ENCODE data around the gene SHISA7.
"Not testable (repeated sequence)": the region's sequence is repeated elsewhere in the genome, so short reads cannot be mapped to it uniquely, and the experiment has no call there.

The SHISA7 gene

DNA sequence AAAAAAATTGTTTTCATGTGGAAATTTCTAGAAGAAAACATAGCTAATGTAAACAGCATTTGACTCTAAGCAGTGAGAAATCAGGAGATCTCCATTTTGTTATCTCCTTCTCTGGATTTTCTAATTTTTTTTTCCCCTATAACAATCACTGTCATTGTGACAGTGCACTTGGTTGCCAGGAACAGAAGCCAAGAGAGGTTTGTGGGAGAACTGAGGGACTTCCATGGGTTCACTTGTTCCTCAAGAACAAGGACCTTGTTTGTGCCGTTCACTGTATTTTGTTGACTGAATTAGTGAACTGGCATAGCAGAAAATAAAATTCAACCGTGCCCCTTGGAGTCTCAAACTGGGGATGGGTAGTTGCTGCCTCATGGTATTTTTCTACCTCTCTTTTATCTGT lies 17.1 kb downstream of the SHISA7 start:
- no peak overlapping the region for H3K4me3 Mint-ChIP-seq
- peaks cover 12% of the 10 kb centered on the region for H3K4me1 Mint-ChIP-seq
- H3K36me3 Mint-ChIP-seq = peaks cover 2% of the 10 kb centered on the region
- H3K27me3 Mint-ChIP-seq = peaks cover 5% of the 10 kb centered on the region
- no peak overlapping the region for H3K27ac Mint-ChIP-seq
- no peaks in the 10 kb centered on the region for H3K9me3 Mint-ChIP-seq

DNA sequence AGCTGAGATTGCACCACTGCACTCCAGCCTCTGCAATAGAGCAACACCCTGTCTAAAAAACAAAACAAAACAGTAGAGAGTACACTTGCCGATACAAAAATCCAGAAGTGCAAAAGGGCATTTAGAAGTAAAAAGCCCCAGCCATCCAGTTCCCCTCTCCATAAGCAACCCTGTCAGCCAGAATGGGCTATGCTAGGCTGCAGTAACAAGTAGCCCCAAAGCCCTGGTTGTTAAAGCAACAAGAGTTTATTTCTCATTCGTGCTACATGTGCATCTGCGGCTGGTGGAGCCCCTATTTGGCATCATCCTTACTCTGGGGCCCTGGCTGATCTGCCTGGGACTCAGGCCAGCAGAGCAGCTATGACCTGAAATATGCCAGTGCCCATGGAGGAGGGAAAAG lies 18.6 kb downstream of the SHISA7 start:
- peaks cover 23% of the 10 kb centered on the region for H3K4me1 Mint-ChIP-seq
- no peak overlapping the region for H3K27ac Mint-ChIP-seq
- peaks cover 2% of the 10 kb centered on the region for H3K36me3 Mint-ChIP-seq
- H3K27me3 Mint-ChIP-seq = no peaks in the 10 kb centered on the region
- H3K4me3 Mint-ChIP-seq = no peak overlapping the region
- no peaks in the 10 kb centered on the region for H3K9me3 Mint-ChIP-seq

GRCh38 chr19:55423225-55424005 lies 19.7 kb downstream of the SHISA7 start:
- Mint-ChIP-seq H3K36me3 (peaks cover 2% of the 10 kb centered on the region), H3K27me3 (no peaks in the 10 kb centered on the region), H3K4me3 (no peak overlapping the region), H3K4me1 (peaks cover 23% of the 10 kb centered on the region), H3K9me3 (no peaks in the 10 kb centered on the region), H3K27ac (no peak overlapping the region)

DNA sequence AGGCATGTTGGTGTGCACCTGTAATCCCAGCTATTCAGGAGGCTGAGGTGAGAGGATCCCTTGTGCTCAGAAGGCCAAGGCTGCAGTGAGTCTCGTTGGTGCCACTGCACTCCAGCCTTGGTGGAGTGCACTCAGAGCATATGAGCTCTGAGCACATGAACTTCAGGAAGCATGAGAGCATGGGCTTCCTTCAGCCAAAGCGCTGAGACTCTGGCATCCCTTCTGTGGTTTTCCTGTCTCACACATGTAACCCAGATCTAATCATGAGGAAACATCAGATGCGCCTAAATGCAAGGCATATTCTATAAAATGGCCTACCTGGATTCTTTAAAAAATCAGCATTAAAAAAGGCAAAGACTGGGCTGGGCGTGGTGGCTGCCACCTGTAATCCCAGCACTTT lies 21.8 kb downstream of the SHISA7 start:
- not testable (repeated sequence) for H3K27me3 Mint-ChIP-seq, H3K27ac Mint-ChIP-seq, H3K9me3 Mint-ChIP-seq, H3K36me3 Mint-ChIP-seq
- Mint-ChIP-seq H3K4me3 (peak overlapping the region; percentile 30), H3K4me1 (peaks cover 28% of the 10 kb centered on the region)

- peaks cover under 1% of the 10 kb centered on the region for H3K36me3 Mint-ChIP-seq
- no peaks in the 10 kb centered on the region for H3K27me3 Mint-ChIP-seq
- no peak overlapping the region for H3K4me3 Mint-ChIP-seq
- H3K27ac Mint-ChIP-seq = no peak overlapping the region
- peaks cover 28% of the 10 kb centered on the region for H3K4me1 Mint-ChIP-seq
- no peaks in the 10 kb centered on the region for H3K9me3 Mint-ChIP-seq
These were observed 23.4 kb downstream of the SHISA7 start for GRCh38 chr19:55419624-55420236.

GRCh38 chr19:55419103-55419502 lies 24.0 kb downstream of the SHISA7 start:
- Mint-ChIP-seq H3K4me3 (no peak overlapping the region), H3K4me1 (peaks cover 28% of the 10 kb centered on the region), H3K27ac (no peak overlapping the region), H3K36me3 (no peaks in the 10 kb centered on the region), H3K9me3 (no peaks in the 10 kb centered on the region), H3K27me3 (no peaks in the 10 kb centered on the region)

- no peaks in the 10 kb centered on the region for H3K27me3 Mint-ChIP-seq
- H3K9me3 Mint-ChIP-seq = no peaks in the 10 kb centered on the region
- no peak overlapping the region for H3K27ac Mint-ChIP-seq
- H3K4me3 Mint-ChIP-seq = no peak overlapping the region
- peaks cover 24% of the 10 kb centered on the region for H3K4me1 Mint-ChIP-seq
- no peaks in the 10 kb centered on the region for H3K36me3 Mint-ChIP-seq
These were observed 24.9 kb downstream of the SHISA7 start for GRCh38 chr19:55418185-55418584.

DNA sequence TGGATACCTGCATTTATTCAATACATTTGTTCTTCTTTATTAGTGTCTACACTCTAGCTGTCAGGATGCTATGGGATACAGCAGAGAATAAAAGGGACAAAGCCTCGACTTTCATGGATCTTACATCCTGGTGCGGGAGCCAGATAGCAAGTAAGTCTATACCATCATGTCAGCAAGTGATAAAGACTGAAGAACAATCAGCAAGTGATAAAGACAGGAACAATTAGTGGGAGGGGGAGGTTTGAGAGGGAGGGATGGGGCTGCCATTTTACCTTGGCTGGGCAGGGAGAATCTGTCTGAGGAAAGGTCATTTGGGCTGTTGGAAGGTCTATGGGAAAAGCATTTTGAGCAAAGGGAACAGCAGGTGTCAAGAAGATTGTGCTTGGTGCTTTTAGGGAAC lies 32.9 kb downstream of the SHISA7 start:
- peak overlapping the region; percentile 56 for H3K27ac Mint-ChIP-seq
- H3K9me3 Mint-ChIP-seq = peaks cover 6% of the 10 kb centered on the region
- H3K4me3 Mint-ChIP-seq = no peak overlapping the region
- peaks cover 29% of the 10 kb centered on the region for H3K4me1 Mint-ChIP-seq
- H3K36me3 Mint-ChIP-seq = peaks cover 12% of the 10 kb centered on the region
- H3K27me3 Mint-ChIP-seq = no peaks in the 10 kb centered on the region

DNA sequence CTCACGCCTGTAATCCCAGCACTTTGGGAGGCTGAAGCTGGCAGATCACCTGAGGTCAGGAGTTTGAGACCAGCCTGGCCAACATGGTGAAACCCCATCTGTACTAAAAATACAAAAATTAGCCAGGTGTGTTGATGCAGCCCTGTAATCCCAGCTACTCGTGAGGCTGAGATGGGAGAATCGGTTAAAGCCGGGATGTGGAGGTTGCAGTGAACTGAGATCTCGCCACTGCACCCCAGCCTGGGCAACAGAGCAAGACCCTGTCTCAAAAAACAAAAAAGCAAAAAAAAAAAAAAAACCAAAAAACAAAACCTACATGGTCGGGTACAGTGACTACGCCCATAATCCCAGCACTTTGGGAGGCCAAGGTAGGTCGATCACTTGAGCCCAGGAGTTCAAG lies 33.9 kb downstream of the SHISA7 start:
- Mint-ChIP-seq H3K4me3 (peak overlapping the region; percentile 52), H3K4me1 (peaks cover 29% of the 10 kb centered on the region), H3K36me3 (peaks cover 12% of the 10 kb centered on the region)
- not testable (repeated sequence) for H3K27me3 Mint-ChIP-seq, H3K27ac Mint-ChIP-seq, H3K9me3 Mint-ChIP-seq

GRCh38 chr19:55408533-55408872 lies 34.6 kb downstream of the SHISA7 start:
- H3K9me3 Mint-ChIP-seq = peaks cover 6% of the 10 kb centered on the region
- H3K4me3 Mint-ChIP-seq = peak overlapping the region; percentile 90
- H3K36me3 Mint-ChIP-seq = peaks cover 12% of the 10 kb centered on the region
- no peaks in the 10 kb centered on the region for H3K27me3 Mint-ChIP-seq
- peak overlapping the region; percentile 95 for H3K27ac Mint-ChIP-seq
- H3K4me1 Mint-ChIP-seq = peaks cover 29% of the 10 kb centered on the region

- Mint-ChIP-seq H3K27ac (peak overlapping the region; percentile 95), H3K36me3 (peaks cover 14% of the 10 kb centered on the region)
These were observed 35.1 kb downstream of the SHISA7 start for GRCh38 chr19:55407800-55408532.

GRCh38 chr19:55407550-55407799 lies 35.6 kb downstream of the SHISA7 start, which contains the start of gene UBE2S:
Gene UBE2S, minus strand, starts transcription at chr19:55407788. Its CDS starts 199 bp downstream, at chr19:55407589.
- H3K9me3 Mint-ChIP-seq, H3K27me3 Mint-ChIP-seq: not testable (repeated sequence)
- Mint-ChIP-seq H3K4me1 (peaks cover 32% of the 10 kb centered on the region), H3K4me3 (peak within 1 kb of the TSS; percentile 90), H3K36me3 (peaks cover 14% of the 10 kb centered on the region), H3K27ac (peak within 1 kb of the TSS; percentile 95)

More at GRCh38 chr19:55407800-55408532, 35.1 kb downstream of the SHISA7 start:
- Mint-ChIP-seq H3K4me3 (peak overlapping the region; percentile 90), H3K4me1 (peaks cover 32% of the 10 kb centered on the region), H3K9me3 (peaks cover 6% of the 10 kb centered on the region), H3K27me3 (no peaks in the 10 kb centered on the region)

DNA sequence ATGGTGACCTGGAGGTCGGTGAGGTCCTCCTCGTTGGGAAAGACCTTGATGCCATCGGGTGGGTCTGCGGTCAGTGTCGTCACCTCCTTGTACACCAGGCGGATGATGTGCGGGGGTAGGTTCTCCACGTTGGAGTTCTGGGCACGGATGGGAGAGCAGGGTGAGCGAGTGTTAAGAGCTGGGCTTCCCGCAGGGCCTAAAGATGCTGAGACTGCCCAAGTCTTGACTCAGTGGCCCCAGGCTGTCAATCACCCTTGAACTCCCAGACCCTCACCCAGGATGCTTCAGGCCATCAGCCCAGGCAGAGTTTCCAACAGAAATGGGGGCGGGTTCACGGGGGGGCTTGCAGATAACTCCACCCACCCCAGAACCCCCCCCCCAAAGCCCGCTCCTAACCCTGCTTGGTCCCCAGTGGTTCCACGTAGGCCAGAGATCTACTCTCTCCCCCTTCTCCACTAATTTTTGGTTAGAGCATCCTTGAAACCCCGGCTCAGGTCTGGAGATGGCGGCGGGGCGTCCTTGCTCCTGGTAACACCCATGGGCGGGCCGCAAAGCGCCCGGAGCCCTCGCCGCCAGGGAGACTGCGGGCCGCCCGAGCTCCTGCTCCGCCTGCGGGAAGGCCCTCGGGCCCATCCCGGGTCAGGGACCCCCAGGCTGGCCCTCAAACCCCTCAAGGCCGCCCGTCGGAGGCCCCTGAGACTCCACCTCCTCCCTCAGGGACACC lies 36.1 kb downstream of the SHISA7 start:
- Mint-ChIP-seq H3K4me3 (peak overlapping the region; percentile 90), H3K27ac (peak overlapping the region; percentile 77), H3K27me3 (no peaks in the 10 kb centered on the region), H3K4me1 (peaks cover 32% of the 10 kb centered on the region), H3K9me3 (peaks cover 6% of the 10 kb centered on the region), H3K36me3 (peaks cover 15% of the 10 kb centered on the region)

DNA sequence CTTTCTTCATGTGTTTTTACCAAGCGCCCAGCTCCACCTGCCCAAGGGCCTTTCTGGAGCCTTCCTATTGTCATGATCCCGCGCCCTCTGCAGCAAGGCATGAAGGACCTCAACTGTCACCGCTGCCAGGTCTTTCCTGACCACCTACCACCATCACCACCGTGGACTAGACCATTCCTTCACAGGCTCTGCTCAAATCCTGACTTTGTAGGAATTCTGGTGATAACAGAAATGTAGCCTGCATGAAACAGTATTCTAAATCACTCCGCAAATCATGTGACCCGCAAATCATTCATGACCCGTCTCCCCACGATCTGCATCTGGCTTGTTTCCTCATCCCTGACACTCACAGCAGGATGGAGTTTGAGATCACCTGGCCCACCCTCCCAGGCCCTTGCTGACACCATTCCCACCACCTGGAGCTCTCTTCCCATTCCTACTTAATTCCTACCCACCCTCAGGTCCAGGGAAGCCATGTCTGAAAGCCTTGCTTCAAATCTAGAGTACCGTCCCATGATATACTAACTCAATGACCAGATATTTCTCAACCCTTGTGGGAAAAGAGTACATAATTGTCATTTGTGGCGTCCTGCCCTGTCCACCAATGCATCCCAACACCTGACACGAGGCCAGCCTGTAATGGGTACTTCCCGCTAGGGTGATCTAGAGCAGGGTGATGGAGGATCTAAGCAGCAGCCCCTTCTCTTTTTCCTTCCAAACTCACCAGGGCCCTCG lies 36.8 kb downstream of the SHISA7 start:
- H3K27me3 Mint-ChIP-seq = no peaks in the 10 kb centered on the region
- peaks cover 32% of the 10 kb centered on the region for H3K4me1 Mint-ChIP-seq
- peak overlapping the region; percentile 77 for H3K27ac Mint-ChIP-seq
- peaks cover 6% of the 10 kb centered on the region for H3K9me3 Mint-ChIP-seq
- peaks cover 17% of the 10 kb centered on the region for H3K36me3 Mint-ChIP-seq
- H3K4me3 Mint-ChIP-seq = peak overlapping the region; percentile 90

GRCh38 chr19:55405638-55406037 lies 37.5 kb downstream of the SHISA7 start:
- Mint-ChIP-seq H3K27me3 (no peaks in the 10 kb centered on the region), H3K36me3 (peaks cover 17% of the 10 kb centered on the region), H3K9me3 (peaks cover 6% of the 10 kb centered on the region), H3K4me3 (peak overlapping the region; percentile 90), H3K4me1 (peaks cover 32% of the 10 kb centered on the region), H3K27ac (peak overlapping the region; percentile 74)

All from activated naive CD4-positive, alpha-beta T cell treated with anti-CD3 and anti-CD28 coated beads, Interleukin-2, amount 50 U/mL, for 24 hours (primary cell).